KMS-11 (cell line): ENCODE data around the gene TSPAN5.

Source experiments
- H2AFZ ChIP-seq: fragments of 200-600 bp; sonication (generic); 2 replicates; pipeline ENCODE4 v1.6.1; 2016; ENCODE audit warnings: antibody characterized with exemption, mixed run types, low read depth
- H3K27ac ChIP-seq: fragments of 200-600 bp; sonication (generic); 2 replicates; pipeline ENCODE4 v1.6.1; 2016; ENCODE audit warnings: mild to moderate bottlenecking, mixed run types
- H3K27me3 ChIP-seq: fragments of 200-600 bp; sonication (generic); 2 replicates; pipeline ENCODE4 v1.6.1; 2017; ENCODE audit warnings: mild to moderate bottlenecking, low read depth, mixed run types, moderate library complexity; ENCODE audit not compliant: insufficient read depth
- H3K36me3 ChIP-seq: fragments of 200-600 bp; sonication (generic); 2 replicates; pipeline ENCODE4 v1.6.1; 2017; ENCODE audit warnings: mild to moderate bottlenecking, mixed run types; ENCODE audit not compliant: insufficient read depth
- H3K4me1 ChIP-seq: fragments of 200-600 bp; sonication (generic); 2 replicates; pipeline ENCODE4 v1.6.1; 2016; ENCODE audit warnings: mild to moderate bottlenecking, low read depth, mixed run types; ENCODE audit not compliant: poor library complexity, severe bottlenecking
- H3K4me2 ChIP-seq: fragments of 200-600 bp; sonication (generic); 2 replicates; pipeline ENCODE4 v1.7.0; 2016; ENCODE audit warnings: mild to moderate bottlenecking, mixed run types
- H3K4me3 ChIP-seq: fragments of 200-600 bp; sonication (generic); IDR thresholded peaks from 2 replicates; pipeline ENCODE4 v1.6.1; 2017; ENCODE audit warnings: low read depth, low read length, mixed read lengths; ENCODE audit not compliant: insufficient read depth
- H3K79me2 ChIP-seq: fragments of 200-600 bp; sonication (generic); 2 replicates; pipeline ENCODE4 v1.6.1; 2016; ENCODE audit warnings: low read depth, mixed run types; ENCODE audit not compliant: insufficient read depth
- H3K9ac ChIP-seq: fragments of 200-600 bp; sonication (generic); 2 replicates; pipeline ENCODE4 v1.6.1; 2016; ENCODE audit warnings: mild to moderate bottlenecking, mixed run types
- H4K20me1 ChIP-seq: fragments of 200-600 bp; sonication (generic); 2 replicates; pipeline ENCODE4 v1.6.1; 2016; ENCODE audit warnings: mild to moderate bottlenecking, mixed run types; ENCODE audit not compliant: insufficient read depth
- TF ChIP-seq, protein P1 (sequence below): fragments of 200-600 bp; sonication (generic); conservative IDR thresholded peaks from 2 replicates; pipeline ENCODE4 v1.6.1; 2017; ENCODE audit warnings: low read depth, mild to moderate bottlenecking, antibody characterized with exemption, low read length, moderate library complexity, mixed read lengths

Gene TSPAN5

GRCh38 chr4:98677799-98678198 is 19.4 kb upstream of the TSPAN5 start:
- TF ChIP-seq, protein P1, sequence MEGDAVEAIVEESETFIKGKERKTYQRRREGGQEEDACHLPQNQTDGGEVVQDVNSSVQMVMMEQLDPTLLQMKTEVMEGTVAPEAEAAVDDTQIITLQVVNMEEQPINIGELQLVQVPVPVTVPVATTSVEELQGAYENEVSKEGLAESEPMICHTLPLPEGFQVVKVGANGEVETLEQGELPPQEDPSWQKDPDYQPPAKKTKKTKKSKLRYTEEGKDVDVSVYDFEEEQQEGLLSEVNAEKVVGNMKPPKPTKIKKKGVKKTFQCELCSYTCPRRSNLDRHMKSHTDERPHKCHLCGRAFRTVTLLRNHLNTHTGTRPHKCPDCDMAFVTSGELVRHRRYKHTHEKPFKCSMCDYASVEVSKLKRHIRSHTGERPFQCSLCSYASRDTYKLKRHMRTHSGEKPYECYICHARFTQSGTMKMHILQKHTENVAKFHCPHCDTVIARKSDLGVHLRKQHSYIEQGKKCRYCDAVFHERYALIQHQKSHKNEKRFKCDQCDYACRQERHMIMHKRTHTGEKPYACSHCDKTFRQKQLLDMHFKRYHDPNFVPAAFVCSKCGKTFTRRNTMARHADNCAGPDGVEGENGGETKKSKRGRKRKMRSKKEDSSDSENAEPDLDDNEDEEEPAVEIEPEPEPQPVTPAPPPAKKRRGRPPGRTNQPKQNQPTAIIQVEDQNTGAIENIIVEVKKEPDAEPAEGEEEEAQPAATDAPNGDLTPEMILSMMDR: no peak
- H3K27ac ChIP-seq: no peak overlapping the region

DNA sequence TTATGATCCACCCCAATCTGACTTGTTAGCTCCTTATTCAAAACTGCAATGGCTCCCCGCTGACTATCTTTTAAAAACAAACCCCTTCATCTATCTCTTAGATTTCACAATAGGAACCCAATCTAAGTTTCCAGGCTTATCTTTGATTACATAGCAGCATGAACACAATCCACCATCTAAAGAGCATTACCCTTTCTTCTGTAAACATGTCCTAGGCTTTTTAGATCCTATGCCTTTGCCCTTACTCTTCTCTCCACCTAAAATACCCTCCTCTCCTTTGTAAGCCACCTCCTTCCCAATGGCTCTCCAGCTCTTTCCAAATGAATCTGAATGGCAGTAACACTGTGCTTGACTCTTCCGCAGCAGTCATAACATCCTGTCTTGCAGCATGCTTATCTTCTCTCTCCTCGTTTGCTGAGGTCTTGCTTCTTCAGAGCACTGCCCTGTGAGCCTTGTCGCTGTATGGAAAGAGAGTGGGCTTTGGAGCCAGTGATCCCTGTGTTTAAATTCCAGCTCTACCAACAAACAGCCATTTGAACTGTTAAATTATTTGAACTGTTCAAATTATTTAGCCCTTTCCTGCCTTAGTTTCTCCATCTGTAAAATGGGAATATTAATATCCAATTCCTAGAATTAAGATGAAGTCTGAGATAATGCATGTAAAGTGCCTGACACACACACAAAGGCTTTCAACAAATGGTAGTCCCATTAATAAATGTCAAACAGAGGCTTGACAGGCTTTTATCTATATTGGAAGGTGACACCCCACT is 16.2 kb upstream of the TSPAN5 start:
- no peak overlapping the region for H3K9ac ChIP-seq
- no peak overlapping the region for H3K4me2 ChIP-seq
- H3K4me1 ChIP-seq: no peaks in the 10 kb centered on the region
- H3K27me3 ChIP-seq: no peaks in the 10 kb centered on the region
- no peak overlapping the region for H2AFZ ChIP-seq
- H3K36me3 ChIP-seq: no peaks in the 10 kb centered on the region
- no peaks in the 10 kb centered on the region for H3K79me2 ChIP-seq
- H3K27ac ChIP-seq: no peak overlapping the region
- H3K4me3 ChIP-seq: no peak overlapping the region
- TF ChIP-seq, protein P1: no peak
- no peaks in the 10 kb centered on the region for H4K20me1 ChIP-seq

More at GRCh38 chr4:98677799-98678198, 19.4 kb upstream of the TSPAN5 start:
- Histone ChIP-seq H3K36me3 (no peaks in the 10 kb centered on the region), H3K4me3 (no peak overlapping the region), H4K20me1 (no peaks in the 10 kb centered on the region), H3K4me1 (no peaks in the 10 kb centered on the region), H3K79me2 (no peaks in the 10 kb centered on the region), H3K4me2 (no peak overlapping the region), H3K27me3 (no peaks in the 10 kb centered on the region), H2AFZ (no peak overlapping the region), H3K9ac (no peak overlapping the region)

DNA sequence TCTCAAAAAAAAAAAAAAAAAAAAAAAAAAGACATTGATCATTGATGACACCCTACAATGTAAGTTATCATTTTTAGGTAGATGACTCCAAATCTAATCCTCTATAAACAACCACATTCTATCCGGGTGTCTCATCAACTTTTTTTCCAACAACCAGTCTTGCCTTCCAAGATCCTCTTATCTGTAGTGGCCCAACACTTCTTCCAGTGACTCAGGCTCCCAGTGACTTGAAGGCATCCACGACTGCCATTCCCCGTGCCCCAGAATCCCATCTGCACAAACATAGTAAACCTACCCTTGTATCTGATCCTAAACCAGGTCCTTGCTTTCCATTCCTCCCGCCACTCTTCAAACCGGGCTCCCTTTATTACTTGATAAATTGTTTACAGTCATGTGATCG is 15.6 kb upstream of the TSPAN5 start:
- TF ChIP-seq, protein P1: no peak
- no peaks in the 10 kb centered on the region for H4K20me1 ChIP-seq
- H3K4me3 ChIP-seq: no peak overlapping the region
- H3K4me1 ChIP-seq: no peaks in the 10 kb centered on the region
- no peak overlapping the region for H3K4me2 ChIP-seq
- no peaks in the 10 kb centered on the region for H3K36me3 ChIP-seq
- H3K27ac ChIP-seq: no peak overlapping the region
- no peaks in the 10 kb centered on the region for H3K79me2 ChIP-seq
- H3K27me3 ChIP-seq: no peaks in the 10 kb centered on the region
- no peak overlapping the region for H3K9ac ChIP-seq
- H2AFZ ChIP-seq: no peak overlapping the region

GRCh38 chr4:98673288-98673644 is 14.9 kb upstream of the TSPAN5 start:
- TF ChIP-seq, protein P1: no peak
- no peaks in the 10 kb centered on the region for H3K36me3 ChIP-seq
- no peak overlapping the region for H3K4me2 ChIP-seq
- no peak overlapping the region for H2AFZ ChIP-seq
- H3K27ac ChIP-seq: no peak overlapping the region
- H3K79me2 ChIP-seq: no peaks in the 10 kb centered on the region
- H3K4me1 ChIP-seq: no peaks in the 10 kb centered on the region
- H4K20me1 ChIP-seq: no peaks in the 10 kb centered on the region
- H3K9ac ChIP-seq: no peak overlapping the region
- no peak overlapping the region for H3K4me3 ChIP-seq
- no peaks in the 10 kb centered on the region for H3K27me3 ChIP-seq
